GM23338 (cell line): ENCODE measurements around the gene LTB4R.

Experiments
- CREB1 ChIP-seq: fragments of 250-450 bp; sonication (Bioruptor Pico); IDR thresholded peaks from 2 replicates; pipeline ENCODE4 v1.5.0; 2020; ENCODE audit warnings: low read depth, mild to moderate bottlenecking, moderate library complexity
- CTCF ChIP-seq, 2 experiments: fragments of 200-600 bp in 1 of 2; sonication (generic) in 1 of 2; conservative IDR thresholded peaks; 2 replicates each; pipeline versions ENCODE4 v1.5.1 to v1.6.1; 2016 to 2017; ENCODE audit warnings: antibody characterized with exemption in 2 of 2, low read depth in 2 of 2, mild to moderate bottlenecking in 2 of 2, moderate library complexity in 1 of 2
- ETS1 ChIP-seq: IDR thresholded peaks from 2 replicates; pipeline ENCODE4 v1.6.1; 2016; ENCODE audit warnings: antibody characterized with exemption
- EZH2 ChIP-seq: fragments of 200-600 bp; sonication (generic); IDR thresholded peaks from one replicate; pipeline ENCODE4 v1.8.0; 2017; ENCODE audit warnings: antibody characterized with exemption, mild to moderate bottlenecking, low read depth; ENCODE audit not compliant: unreplicated experiment
- EZH2phosphoT487 ChIP-seq: fragments of 200-600 bp; sonication (generic); IDR thresholded peaks from one replicate; pipeline ENCODE4 v1.8.1; 2018; ENCODE audit warnings: antibody characterized with exemption; ENCODE audit not compliant: unreplicated experiment
- JUNB ChIP-seq: IDR thresholded peaks from one replicate; pipeline ENCODE4 v1.6.1; 2016; ENCODE audit warnings: antibody characterized with exemption; ENCODE audit not compliant: unreplicated experiment
- NANOG ChIP-seq: IDR thresholded peaks from 2 replicates; pipeline ENCODE4 v1.6.1; 2016; ENCODE audit warnings: antibody characterized with exemption, borderline replicate concordance
- POLR2AphosphoS5 ChIP-seq: IDR thresholded peaks from 2 replicates; pipeline ENCODE4 v1.6.1; 2016; ENCODE audit warnings: antibody characterized with exemption, low read depth
- REST ChIP-seq: IDR thresholded peaks from one replicate; pipeline ENCODE4 v1.6.1; 2018; ENCODE audit warnings: antibody characterized with exemption; ENCODE audit not compliant: unreplicated experiment
- STAT1 ChIP-seq: IDR thresholded peaks from one replicate; pipeline ENCODE4 v1.6.1; 2016; ENCODE audit warnings: antibody characterized with exemption; ENCODE audit not compliant: unreplicated experiment
- ZNF114 ChIP-seq: fragments of 250-450 bp; sonication (Bioruptor Pico); IDR thresholded peaks from 2 replicates; pipeline ENCODE4 v1.5.0; 2020; ENCODE audit warnings: mild to moderate bottlenecking, moderate library complexity
- ZNF462 ChIP-seq: fragments of 250-450 bp; sonication (Bioruptor Pico); IDR thresholded peaks from 2 replicates; pipeline ENCODE4 v1.5.0; 2020; ENCODE audit warnings: mild to moderate bottlenecking, moderate library complexity

- TF ChIP-seq CTCF (conservative IDR thresholded peaks at IDR 0.05; ENCODE audit: low read depth in 2 of 2) (no peak), REST (no peak), EZH2 (no peak), JUNB (no peak), POLR2AphosphoS5 (no peak), ETS1 (no peak), ZNF462 (CRISPR knock-in tag) (no peak), NANOG (no peak), STAT1 (no peak), CREB1 (no peak), EZH2phosphoT487 (no peak), ZNF114 (no peak)
Measured at GRCh38 chr14:24322672-24323071, 11.4 kb downstream of the LTB4R start.
